GM18498 (cell line): ENCODE results near the gene RAB32.
"Not testable (repeated sequence)": the region's sequence is repeated elsewhere in the genome, so short reads cannot be mapped to it uniquely, and the experiment has no call there.

Source experiments
- ATAC-seq: cut with Tn5 transposase; IDR thresholded peaks from one replicate; pipeline ENCODE4 v1.9.1; 2021; ENCODE audit warnings: mild to moderate bottlenecking, moderate library complexity; ENCODE audit not compliant: unreplicated experiment

Gene RAB32

GRCh38 chr6:146543211-146543939 lies at the start of gene RAB32:
TSS of gene RAB32 (plus strand) at chr6:146543833. CDS start at chr6:146543872, 39 bp downstream.
- peak; percentile 83 for ATAC-seq

GRCh38 chr6:146498309-146498708 lies 45.3 kb upstream of the RAB32 start:
- ATAC-seq: no peak

GRCh38 chr6:146503096-146503495 lies 40.5 kb upstream of the RAB32 start:
- no peak for ATAC-seq

- no peak for ATAC-seq
These were observed 28.4 kb upstream of the RAB32 start for GRCh38 chr6:146515212-146515611.

- ATAC-seq: no peak
These were observed 17.4 kb upstream of the RAB32 start for GRCh38 chr6:146526192-146526591.

- no peak for ATAC-seq
These were observed 10.9 kb upstream of the RAB32 start for GRCh38 chr6:146532702-146533101.

- no peak for ATAC-seq
These were observed 787 bp upstream of the RAB32 start for GRCh38 chr6:146542881-146543210.

- ATAC-seq: peak; percentile 18
These were observed 445 bp downstream of the RAB32 start for GRCh38 chr6:146543940-146544615.

GRCh38 chr6:146544616-146545182 lies 1.1 kb downstream of the RAB32 start:
- ATAC-seq: no peak

- no peak for ATAC-seq
These were observed 1.9 kb downstream of the RAB32 start for GRCh38 chr6:146545581-146545980.

GRCh38 chr6:146546443-146547043 lies 2.9 kb downstream of the RAB32 start:
- ATAC-seq: no peak

- no peak for ATAC-seq
These were observed 4.3 kb downstream of the RAB32 start for GRCh38 chr6:146547889-146548288.

GRCh38 chr6:146548898-146549374 lies 5.3 kb downstream of the RAB32 start:
- no peak for ATAC-seq

GRCh38 chr6:146550911-146551310 lies 7.3 kb downstream of the RAB32 start:
- no peak for ATAC-seq

- ATAC-seq: no peak
These were observed 7.9 kb downstream of the RAB32 start for GRCh38 chr6:146551545-146551944.

GRCh38 chr6:146553377-146554135 lies 9.9 kb downstream of the RAB32 start:
- ATAC-seq: no peak

GRCh38 chr6:146560607-146561006 lies 17.0 kb downstream of the RAB32 start:
- no peak for ATAC-seq

GRCh38 chr6:146566661-146567060 lies 23.0 kb downstream of the RAB32 start:
- ATAC-seq: not testable (repeated sequence)

- not testable (repeated sequence) for ATAC-seq
These were observed 25.0 kb downstream of the RAB32 start for GRCh38 chr6:146568619-146569018.

- ATAC-seq: no peak
These were observed 30.6 kb downstream of the RAB32 start for GRCh38 chr6:146574211-146574610.

- no peak for ATAC-seq
These were observed 34.4 kb downstream of the RAB32 start for GRCh38 chr6:146578054-146578453.
